A549 (cell line): ENCODE data around the gene RESF1. TPM values are rescaled to one million over a fixed set of nuclear protein-coding genes. Genes with fewer than 3 reads are reported as not detected.
A peak's percentile ranks its signal among the peaks of the same experiment; 100 is the strongest.

ENCODE experiments used
- ATAC-seq, 2 experiments: fragments of 200-7000 bp in 1 of 2; fragments of >200 bp in 1 of 2; cut with Nextera tagmentation in 1 of 2; cut with Tn5 transposase in 1 of 2; 3 replicates each; pipeline versions ENCODE4 v1.8.0 to v1.9.1; 2018 to 2020; ENCODE audit warnings: mild to moderate bottlenecking in 1 of 2, moderate library complexity in 1 of 2
- CTCF ChIA-PET: fragments of 300-600 bp; sonication (Branson Sonifier 250); formaldehyde crosslinking; extraction: SDS; loops from one replicate; lab custom pipeline; 2021; ENCODE audit warnings: antibody characterized with exemption, inconsistent platforms; lab: Yijun Ruan, JAX
- POLR2A ChIA-PET: fragments of 350-600 bp; formaldehyde crosslinking; extraction: SDS; loops from one replicate; lab custom pipeline; 2021; ENCODE audit warnings: antibody characterized with exemption, inconsistent platforms; lab: Yijun Ruan, JAX
- DNase-seq, 2 experiments: peaks; one replicate each; pipeline versions ENCODE4 v3.0.0 to v3.0.0-alpha.2; 2011 to 2016; ENCODE audit warnings: low read depth in 1 of 2, low spot score in 1 of 2
- FAIRE-seq: peaks from 2 replicates; lab custom pipeline; 2011; peaks lifted over from hg19 to GRCh38; lab: Jason Lieb, UNC
- H3K27ac ChIP-seq, 2 experiments: fragments of >200 bp; sonication (Bioruptor Twin); formaldehyde crosslinking; 3 replicates each; pipeline ENCODE4 v1.5.1; 2016 to 2017
- H3K4me1 ChIP-seq: fragments of >200 bp; sonication (Bioruptor Twin); formaldehyde crosslinking; 3 replicates; pipeline ENCODE4 v1.6.1; 2016
- H3K4me2 ChIP-seq: fragments of >200 bp; sonication (Bioruptor Twin); formaldehyde crosslinking; 3 replicates; pipeline ENCODE4 v1.6.1; 2016
- H3K4me3 ChIP-seq: fragments of >200 bp; sonication (Bioruptor Twin); formaldehyde crosslinking; 3 replicates; pipeline ENCODE4 v1.5.1; 2016
- H3K9me3 ChIP-seq: fragments of >200 bp; sonication (Bioruptor Twin); formaldehyde crosslinking; 3 replicates; pipeline ENCODE4 v1.6.1; 2016
- CBX2 ChIP-seq: fragments of 200-600 bp; sonication (generic); IDR thresholded peaks from 2 replicates; pipeline ENCODE4 v1.6.1; 2016; ENCODE audit warnings: low read depth, mild to moderate bottlenecking, borderline replicate concordance
- CBX8 ChIP-seq: fragments of 200-600 bp; sonication (generic); IDR thresholded peaks from 2 replicates; pipeline ENCODE4 v1.6.1; 2016
- CEBPB ChIP-seq, 2 experiments: fragments of >200 bp in 1 of 2; sonication (Bioruptor Twin) in 1 of 2; formaldehyde crosslinking in 1 of 2; IDR thresholded peaks; 2 replicates each; pipeline ENCODE4 v1.6.1; 2012 to 2016
- CHD2 ChIP-seq: fragments of 150-350 bp; IDR thresholded peaks from 2 replicates; pipeline ENCODE4 v1.6.1; 2014; ENCODE audit warnings: low read length; ENCODE audit not compliant: partially characterized antibody
- CHD4 ChIP-seq: fragments of 200-600 bp; sonication (generic); IDR thresholded peaks from 2 replicates; pipeline ENCODE4 v1.6.1; 2016; ENCODE audit warnings: antibody characterized with exemption, mild to moderate bottlenecking, borderline replicate concordance
- EHMT2 ChIP-seq: fragments of 200-600 bp; sonication (generic); IDR thresholded peaks from 2 replicates; pipeline ENCODE4 v1.6.1; 2016; ENCODE audit warnings: antibody characterized with exemption, low read depth, mild to moderate bottlenecking, moderate library complexity
- EP300 ChIP-seq, 2 experiments: fragments of >200 bp; sonication (Bioruptor Twin); formaldehyde crosslinking; IDR thresholded peaks; 2 replicates in 1 of 2; 3 replicates in 1 of 2; pipeline ENCODE4 v1.6.1; 2016 to 2017
- ESRRA ChIP-seq: fragments of 150-350 bp; IDR thresholded peaks from 2 replicates; pipeline ENCODE4 v1.6.1; 2014; ENCODE audit warnings: mild to moderate bottlenecking, low read length, borderline replicate concordance
- FOSL2 ChIP-seq, 2 experiments: fragments of 450-650 bp in 1 of 2; fragments of >200 bp in 1 of 2; sonication (Bioruptor Twin) in 1 of 2; formaldehyde crosslinking; IDR thresholded peaks; 2 replicates each; pipeline versions ENCODE4 v1.5.0 to v1.6.1; 2016 to 2020; ENCODE audit warnings: mild to moderate bottlenecking in 1 of 2, moderate library complexity in 1 of 2
- HEYL ChIP-seq: fragments of 250-450 bp; sonication (Bioruptor Pico); IDR thresholded peaks from 2 replicates; pipeline ENCODE4 v1.8.0; 2021; ENCODE audit warnings: mild to moderate bottlenecking, moderate library complexity
- HMGXB4 ChIP-seq: fragments of 250-450 bp; sonication (Bioruptor Pico); IDR thresholded peaks from 2 replicates; pipeline ENCODE4 v1.5.0; 2021; ENCODE audit warnings: mild to moderate bottlenecking, moderate library complexity, borderline replicate concordance
- HOXA7 ChIP-seq: fragments of 250-450 bp; sonication (Bioruptor Pico); IDR thresholded peaks from 2 replicates; pipeline ENCODE4 v1.5.0; 2020; ENCODE audit warnings: mild to moderate bottlenecking, moderate library complexity
- HOXB13 ChIP-seq: fragments of 250-450 bp; sonication (Bioruptor Pico); IDR thresholded peaks from 2 replicates; pipeline ENCODE4 v1.5.0; 2020; ENCODE audit warnings: low read depth, mild to moderate bottlenecking, moderate library complexity
- HOXB5 ChIP-seq: fragments of 250-450 bp; sonication (Bioruptor Pico); IDR thresholded peaks from 2 replicates; pipeline ENCODE4 v1.5.0; 2020; ENCODE audit warnings: mild to moderate bottlenecking, moderate library complexity
- MAFK ChIP-seq: fragments of 450-650 bp; IDR thresholded peaks from 2 replicates; pipeline ENCODE4 v1.6.1; 2014; ENCODE audit not compliant: partially characterized antibody
- MAZ ChIP-seq: fragments of 150-350 bp; IDR thresholded peaks from 2 replicates; pipeline ENCODE4 v1.6.1; 2014; ENCODE audit warnings: antibody characterized with exemption, low read depth, low read length, borderline replicate concordance
- NR3C1 ChIP-seq: fragments of >200 bp; sonication (Bioruptor Twin); formaldehyde crosslinking; IDR thresholded peaks from 3 replicates; pipeline ENCODE4 v1.6.1; 2017
- RAD21 ChIP-seq, 2 experiments: fragments of >200 bp in 1 of 2; sonication (Bioruptor Twin) in 1 of 2; formaldehyde crosslinking in 1 of 2; IDR thresholded peaks in 1 of 2; conservative IDR thresholded peaks in 1 of 2; 2 replicates in 1 of 2; 3 replicates in 1 of 2; pipeline ENCODE4 v1.6.1; 2012 to 2018; ENCODE audit warnings: inconsistent platforms in 1 of 2
- RCOR1 ChIP-seq: fragments of 150-350 bp; IDR thresholded peaks from 2 replicates; pipeline ENCODE4 v1.6.1; 2014; ENCODE audit warnings: antibody characterized with exemption, low read length, low read depth
- RFX5 ChIP-seq: fragments of 450-650 bp; IDR thresholded peaks from 2 replicates; pipeline ENCODE4 v1.7.1; 2014; ENCODE audit warnings: antibody characterized with exemption, mild to moderate bottlenecking, moderate library complexity
- SREBF2 ChIP-seq: fragments of 450-650 bp; IDR thresholded peaks from 2 replicates; pipeline ENCODE4 v1.6.1; 2014; ENCODE audit warnings: mild to moderate bottlenecking, moderate library complexity
- TFCP2L1 ChIP-seq: fragments of 250-450 bp; sonication (Bioruptor Pico); IDR thresholded peaks from 2 replicates; pipeline ENCODE4 v1.5.0; 2021; ENCODE audit warnings: mild to moderate bottlenecking
- ZSCAN20 ChIP-seq: fragments of 250-450 bp; sonication (Bioruptor Pico); IDR thresholded peaks from 2 replicates; pipeline ENCODE4 v1.8.0; 2022; ENCODE audit warnings: mild to moderate bottlenecking, moderate library complexity
- WGBS: methylation state at CpG from one replicate; pipeline ENCODE4 v1.1.6; 2017; ENCODE audit errors: missing lambda C conversion rate; 5-methylcytosine and 5-hydroxymethylcytosine counted together
- polyA plus RNA-seq, 4 experiments: library from polyadenylated mRNA; depleted of rRNA in 3 of 4; stranded (reverse); fragments of >200 nt; fragmentation: RNase III in 1 of 4; extraction: RNeasy Plus Mini Kit Qiagen cat#74134 plus additional on column Dnase treatment in 1 of 4; gene quantifications; 2 replicates in 3 of 4; 3 replicates in 1 of 4; pipeline ENCODE4 v1.2.3, GENCODE V29; 2011 to 2017
- TF ChIP-seq, protein P1 (sequence below): fragments of >200 bp; sonication (Bioruptor Twin); formaldehyde crosslinking; IDR thresholded peaks from 3 replicates; pipeline ENCODE4 v1.6.1; 2016
- TF ChIP-seq, protein P2 (sequence below): IDR thresholded peaks from 2 replicates; pipeline ENCODE4 v1.6.1; 2012; ENCODE audit warnings: low read depth, borderline replicate concordance
- TF ChIP-seq, protein P3 (sequence below): fragments of 450-650 bp; IDR thresholded peaks from 2 replicates; pipeline ENCODE4 v1.6.1; 2014; ENCODE audit warnings: antibody characterized with exemption
- TF ChIP-seq, protein P4 (sequence below): fragments of 150-350 bp; IDR thresholded peaks from 2 replicates; pipeline ENCODE4 v1.6.1; 2014; ENCODE audit warnings: low read depth, mild to moderate bottlenecking, low read length

RESF1 gene
- polyA plus RNA-seq, 2 of the 4 experiments (the other 2 are of a cell fraction): 17.5 to 45.4 TPM

- no peak overlapping the region for H3K4me3 ChIP-seq
- H3K4me2 ChIP-seq: no peak overlapping the region; the same call in 2 of the 3 replicates
- H3K4me1 ChIP-seq: peaks cover 9% of the 10 kb centered on the region
- ChIA-PET POLR2A (no interaction called here), CTCF (interaction anchor here (1.1 to 1.5 kb wide), 3 partner anchors 16 to 93 kb away, joined by 3 to 4 read pairs (median 3); no protein-coding TSS in a partner anchor)
- peak in 1 of 2 experiments; percentile 68; a peak in 3 of 6 replicates for ATAC-seq
- FAIRE-seq: no peak
- 0 out of 3 replicates have a peak, but pooled peaks cover 6% of the 10 kb centered on the region for H3K9me3 ChIP-seq
- TF ChIP-seq CHD2: no peak
- no peak for TF ChIP-seq RFX5
- no peak for TF ChIP-seq EHMT2
- TF ChIP-seq, protein P1, sequence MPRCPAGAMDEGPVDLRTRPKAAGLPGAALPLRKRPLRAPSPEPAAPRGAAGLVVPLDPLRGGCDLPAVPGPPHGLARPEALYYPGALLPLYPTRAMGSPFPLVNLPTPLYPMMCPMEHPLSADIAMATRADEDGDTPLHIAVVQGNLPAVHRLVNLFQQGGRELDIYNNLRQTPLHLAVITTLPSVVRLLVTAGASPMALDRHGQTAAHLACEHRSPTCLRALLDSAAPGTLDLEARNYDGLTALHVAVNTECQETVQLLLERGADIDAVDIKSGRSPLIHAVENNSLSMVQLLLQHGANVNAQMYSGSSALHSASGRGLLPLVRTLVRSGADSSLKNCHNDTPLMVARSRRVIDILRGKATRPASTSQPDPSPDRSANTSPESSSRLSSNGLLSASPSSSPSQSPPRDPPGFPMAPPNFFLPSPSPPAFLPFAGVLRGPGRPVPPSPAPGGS: no peak
- peak; percentile 21 to 56 for DNase-seq
- H3K27ac ChIP-seq: no peak overlapping the region
These were observed 11.0 kb downstream of the RESF1 start for GRCh38 chr12:31970199-31970598.

- peaks cover 9% of the 10 kb centered on the region for H3K4me1 ChIP-seq
- no peak for FAIRE-seq
- no peak for DNase-seq
- no peak for ATAC-seq
- H3K4me3 ChIP-seq: no peak overlapping the region
- no peak overlapping the region for H3K4me2 ChIP-seq
- ChIA-PET POLR2A (no interaction called here), CTCF (no interaction called here)
- WGBS: 94% methylated on average over 5 of the region's 5 CpGs
- H3K27ac ChIP-seq: no peak overlapping the region
- no peak for TF ChIP-seq HOXA7 (CRISPR knock-in tag)
- TF ChIP-seq TFCP2L1 (CRISPR knock-in tag): no peak
- TF ChIP-seq MAZ: no peak
- no peak for TF ChIP-seq HEYL (CRISPR knock-in tag)
- no peak for TF ChIP-seq ZSCAN20
- no peak for TF ChIP-seq RAD21 (conservative IDR thresholded peaks at IDR 0.05 in 1 of 2, IDR thresholded peaks at IDR 0.05 in 1 of 2)
- TF ChIP-seq HMGXB4: no peak
- TF ChIP-seq EP300 (IDR thresholded peaks at IDR 0.05): no peak
- TF ChIP-seq ESRRA: no peak
- TF ChIP-seq FOSL2 (IDR thresholded peaks at IDR 0.05): no peak
- no peak for TF ChIP-seq FOSL2 (CRISPR knock-in tag; IDR thresholded peaks at IDR 0.05)
- no peak for TF ChIP-seq MAFK
- peaks cover 6% of the 10 kb centered on the region; the same call in 1 of the 3 replicates for H3K9me3 ChIP-seq
These were observed 14.6 kb downstream of the RESF1 start for GRCh38 chr12:31973818-31974217.

DNA sequence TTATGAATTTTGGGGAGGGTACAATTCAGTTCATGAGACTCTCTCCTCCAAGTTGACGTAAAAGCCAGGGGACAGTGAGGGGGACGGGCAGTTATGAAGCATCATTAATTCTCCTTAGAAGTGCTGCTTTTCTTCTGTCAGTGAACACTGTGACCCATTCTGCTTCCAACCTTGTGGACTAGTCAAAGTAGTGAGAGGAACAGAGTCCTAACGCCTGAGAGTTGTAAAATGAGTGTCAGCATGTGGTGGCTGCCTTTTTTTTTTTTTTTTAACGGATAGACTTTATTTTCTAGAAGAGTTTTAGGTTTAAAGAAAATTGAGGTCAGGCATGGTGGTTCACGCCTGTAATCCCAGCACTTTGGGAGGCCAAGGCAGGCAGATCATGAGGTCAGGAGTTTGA, 15.5 kb downstream of the RESF1 start:
- ATAC-seq (no peak), FAIRE-seq (no peak), DNase-seq (no peak)
- Histone ChIP-seq H3K27ac (no peak overlapping the region), H3K4me2 (no peak overlapping the region), H3K9me3 (peaks cover 13% of the 10 kb centered on the region), H3K4me3 (no peak overlapping the region), H3K4me1 (peaks cover 9% of the 10 kb centered on the region)
- POLR2A ChIA-PET: no interaction called here
- TF ChIP-seq CHD4: no peak
- TF ChIP-seq NR3C1: no peak
- TF ChIP-seq, protein P2, sequence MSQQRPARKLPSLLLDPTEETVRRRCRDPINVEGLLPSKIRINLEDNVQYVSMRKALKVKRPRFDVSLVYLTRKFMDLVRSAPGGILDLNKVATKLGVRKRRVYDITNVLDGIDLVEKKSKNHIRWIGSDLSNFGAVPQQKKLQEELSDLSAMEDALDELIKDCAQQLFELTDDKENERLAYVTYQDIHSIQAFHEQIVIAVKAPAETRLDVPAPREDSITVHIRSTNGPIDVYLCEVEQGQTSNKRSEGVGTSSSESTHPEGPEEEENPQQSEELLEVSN: no peak
- no peak for TF ChIP-seq CBX2
- no peak for TF ChIP-seq CBX8
- TF ChIP-seq HOXB13: no peak
- no peak for TF ChIP-seq SREBF2
- TF ChIP-seq HOXB5 (CRISPR knock-in tag): no peak
- TF ChIP-seq RCOR1: no peak
- no peak for TF ChIP-seq CEBPB (IDR thresholded peaks at IDR 0.05)
- no peak for TF ChIP-seq TFCP2L1 (CRISPR knock-in tag)
- TF ChIP-seq, protein P3, sequence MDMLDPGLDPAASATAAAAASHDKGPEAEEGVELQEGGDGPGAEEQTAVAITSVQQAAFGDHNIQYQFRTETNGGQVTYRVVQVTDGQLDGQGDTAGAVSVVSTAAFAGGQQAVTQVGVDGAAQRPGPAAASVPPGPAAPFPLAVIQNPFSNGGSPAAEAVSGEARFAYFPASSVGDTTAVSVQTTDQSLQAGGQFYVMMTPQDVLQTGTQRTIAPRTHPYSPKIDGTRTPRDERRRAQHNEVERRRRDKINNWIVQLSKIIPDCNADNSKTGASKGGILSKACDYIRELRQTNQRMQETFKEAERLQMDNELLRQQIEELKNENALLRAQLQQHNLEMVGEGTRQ: no peak
- TF ChIP-seq, protein P4, sequence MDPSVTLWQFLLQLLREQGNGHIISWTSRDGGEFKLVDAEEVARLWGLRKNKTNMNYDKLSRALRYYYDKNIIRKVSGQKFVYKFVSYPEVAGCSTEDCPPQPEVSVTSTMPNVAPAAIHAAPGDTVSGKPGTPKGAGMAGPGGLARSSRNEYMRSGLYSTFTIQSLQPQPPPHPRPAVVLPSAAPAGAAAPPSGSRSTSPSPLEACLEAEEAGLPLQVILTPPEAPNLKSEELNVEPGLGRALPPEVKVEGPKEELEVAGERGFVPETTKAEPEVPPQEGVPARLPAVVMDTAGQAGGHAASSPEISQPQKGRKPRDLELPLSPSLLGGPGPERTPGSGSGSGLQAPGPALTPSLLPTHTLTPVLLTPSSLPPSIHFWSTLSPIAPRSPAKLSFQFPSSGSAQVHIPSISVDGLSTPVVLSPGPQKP: no peak
- no peak for TF ChIP-seq RAD21 (conservative IDR thresholded peaks at IDR 0.05 in 1 of 2, IDR thresholded peaks at IDR 0.05 in 1 of 2)
- CTCF ChIA-PET: no interaction called here
- WGBS: 92% methylated on average over 5 of the region's 5 CpGs
